SKM-1 (cell line): ENCODE results near the gene DEXI.
"Not testable (repeated sequence)": the region's sequence is repeated elsewhere in the genome, so short reads cannot be mapped to it uniquely, and the experiment has no call there.

Experiments used
- DNase-seq: peaks from one replicate; lab custom pipeline; 2025; ENCODE audit not compliant: unreplicated experiment; lab: John Stamatoyannopoulos, UW

DEXI gene

DNA sequence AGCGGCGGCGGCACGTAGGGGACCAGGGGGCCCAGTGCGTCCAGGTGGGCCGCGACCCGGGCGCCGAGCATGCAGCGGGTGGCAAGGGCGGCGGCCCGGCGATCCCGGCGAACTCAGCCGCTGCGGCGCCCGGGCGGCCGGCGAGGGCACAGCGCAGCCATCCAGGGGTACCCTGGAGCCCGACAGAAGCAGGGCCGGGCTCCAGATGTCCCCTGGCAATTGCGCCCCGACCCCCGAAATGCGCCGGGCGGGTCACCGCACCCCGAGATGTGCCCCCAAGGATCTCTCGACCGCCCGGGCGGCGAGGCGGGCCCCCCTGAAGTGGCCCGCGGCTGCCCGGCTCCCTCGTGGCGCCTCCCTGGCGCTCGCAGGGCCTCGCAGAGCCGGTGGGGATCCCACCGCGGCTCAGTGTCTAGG, 325 bp downstream of the DEXI start:
- DNase-seq, result not testable (repeated sequence)

DNA sequence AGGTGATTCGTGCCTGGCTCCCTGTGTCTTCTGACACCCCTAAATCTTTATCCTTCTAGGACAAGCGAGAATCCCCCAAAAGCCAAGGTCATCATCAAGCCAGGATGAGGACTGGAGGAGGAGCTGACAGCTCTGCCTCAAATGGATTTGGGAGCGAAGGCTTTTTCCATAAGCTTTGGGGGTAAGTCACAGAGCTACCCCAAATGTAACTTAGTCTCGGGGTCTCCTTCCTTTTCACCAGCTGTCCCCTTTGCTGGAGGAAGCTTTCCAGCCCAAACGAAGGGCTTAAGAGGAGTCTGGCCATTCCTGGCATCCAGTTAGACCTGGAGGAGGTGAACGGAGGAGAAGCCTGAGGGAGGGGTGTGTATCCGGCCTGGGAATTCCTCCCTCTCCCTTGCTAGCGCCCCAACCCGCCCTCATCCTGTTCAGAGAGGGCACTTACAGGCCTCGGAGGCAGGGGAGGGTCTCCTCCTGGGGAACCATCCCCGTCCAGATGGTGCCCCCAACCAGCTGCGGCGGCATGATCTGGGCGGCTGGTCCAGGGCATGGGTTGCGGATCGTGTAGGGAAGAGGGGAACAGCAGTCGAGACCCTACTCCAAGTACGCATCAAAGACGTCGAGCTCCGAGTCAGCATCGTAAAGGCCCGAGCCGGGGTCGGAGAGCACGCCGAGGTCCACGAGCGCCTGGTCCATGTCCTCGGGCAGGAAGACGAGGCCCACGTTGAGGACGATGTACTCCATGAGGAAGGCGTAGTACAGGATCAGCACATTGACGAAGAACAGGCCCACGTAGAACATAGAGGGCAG, 938 bp downstream of the DEXI start:
- no peak for DNase-seq

DNA sequence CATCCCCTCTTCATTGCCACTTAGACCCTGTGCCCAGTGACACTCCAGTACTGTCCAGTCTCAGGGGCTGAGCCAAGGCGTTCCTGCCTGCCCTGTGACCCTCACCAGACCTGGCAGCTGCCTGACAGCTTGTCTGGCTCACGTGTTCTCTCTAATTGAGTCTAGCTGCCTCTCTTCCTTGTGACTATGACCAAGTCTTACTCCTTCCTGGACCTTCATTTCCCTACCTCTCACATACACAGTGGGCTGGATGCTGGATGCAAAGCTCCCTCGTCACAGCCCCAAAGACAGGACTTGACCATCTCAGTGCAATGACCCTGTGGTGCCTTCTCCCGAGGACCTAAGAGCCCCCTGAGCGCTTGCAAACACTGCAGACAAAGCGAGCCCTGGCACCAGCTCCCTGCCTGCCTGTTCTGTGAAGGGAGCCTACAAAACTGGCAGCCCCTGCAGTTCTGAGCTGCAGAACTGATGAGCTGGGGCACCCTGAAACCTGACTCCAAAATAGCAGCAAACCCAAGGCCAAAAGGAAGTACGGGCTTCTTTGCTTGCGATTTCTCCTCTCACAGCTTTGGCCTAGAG, 1.7 kb downstream of the DEXI start:
- no peak for DNase-seq

DNA sequence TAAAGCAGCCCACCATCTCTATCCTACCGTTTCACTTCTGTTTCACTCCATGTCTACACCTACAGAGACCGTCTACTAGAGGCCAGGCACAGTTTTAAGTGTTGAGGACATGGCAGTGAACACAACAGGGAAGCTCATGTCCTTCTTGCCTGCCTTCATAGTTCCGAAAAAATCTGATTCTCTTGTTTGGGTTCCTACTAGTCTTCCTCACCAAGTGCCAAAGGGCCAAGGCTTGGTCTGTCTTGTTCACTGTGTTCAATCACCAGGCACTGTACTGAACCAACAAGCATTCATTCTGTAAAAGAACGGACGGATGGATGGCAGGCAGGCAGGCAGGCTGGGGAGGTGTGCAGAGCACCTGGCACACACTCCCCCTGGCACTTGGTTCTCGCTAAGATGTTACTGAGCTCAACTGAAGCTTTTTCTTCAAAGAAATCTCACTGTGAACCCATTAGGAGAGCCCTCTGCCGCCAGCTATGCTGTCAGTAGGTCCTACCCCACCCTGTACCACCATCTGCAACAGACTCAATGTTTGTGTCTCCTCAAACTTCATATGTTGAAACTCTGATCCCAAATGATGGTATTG, 2.5 kb downstream of the DEXI start:
- DNase-seq, result no peak

DNA sequence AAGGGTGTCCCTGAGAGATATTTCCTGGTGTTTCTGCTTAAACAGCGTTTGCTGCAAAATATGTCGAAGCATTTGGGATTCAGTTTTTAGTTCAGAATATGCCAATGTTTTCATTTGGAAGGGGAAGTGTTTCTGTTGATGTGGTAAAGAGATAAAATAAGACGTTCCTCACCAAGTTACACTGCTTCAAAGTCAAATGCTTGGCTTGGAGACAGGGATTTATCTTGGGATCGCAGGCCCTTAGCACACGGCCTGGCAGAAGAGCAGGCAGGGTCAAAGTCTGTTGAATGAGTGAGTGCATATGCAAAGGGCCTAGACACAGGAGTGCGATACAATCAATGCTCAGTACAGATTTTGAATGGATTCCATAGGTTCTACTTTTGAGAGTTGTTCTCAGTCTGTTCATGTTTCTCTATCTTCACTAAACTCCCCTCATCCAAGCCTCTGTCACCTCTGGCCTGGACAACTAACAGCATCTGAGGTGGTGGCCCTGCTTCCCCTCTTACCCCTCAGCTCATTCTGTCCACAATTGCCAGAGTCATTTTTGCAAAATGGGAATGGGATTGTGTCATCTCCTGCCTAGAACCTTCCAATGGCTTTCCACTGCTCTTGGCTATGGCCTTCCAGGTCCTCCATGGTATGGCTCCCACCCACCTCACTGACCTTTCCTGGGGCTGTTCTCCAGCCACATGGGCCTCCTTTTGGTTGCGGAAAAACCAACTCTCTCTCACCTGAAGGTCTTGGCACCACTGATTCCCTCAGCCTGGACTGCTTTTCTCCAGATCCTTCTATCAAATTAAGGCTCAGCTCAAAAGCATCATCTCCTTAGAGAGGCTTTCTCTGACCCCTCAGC, 3.2 kb downstream of the DEXI start:
- no peak for DNase-seq

DNA sequence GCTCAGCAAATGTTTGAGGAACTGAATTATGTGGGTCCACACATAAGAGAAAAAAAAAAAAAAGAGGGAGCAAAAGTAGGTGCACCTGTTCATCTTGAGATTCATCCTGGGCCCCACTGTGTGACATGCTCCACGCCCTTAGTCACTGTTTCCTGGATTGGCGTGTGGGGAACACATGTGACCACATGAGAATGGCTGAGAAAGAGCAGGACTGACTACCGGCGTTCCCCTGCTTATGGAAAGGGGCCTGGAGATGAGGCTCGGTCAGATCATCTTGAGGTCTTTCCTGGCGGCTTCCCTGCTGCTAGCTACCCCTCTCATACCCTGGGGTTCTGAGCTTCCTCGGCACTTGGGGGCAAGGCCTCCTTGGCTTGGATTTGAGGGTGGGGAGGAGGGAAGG, 3.9 kb downstream of the DEXI start:
- DNase-seq, result no peak

DNA sequence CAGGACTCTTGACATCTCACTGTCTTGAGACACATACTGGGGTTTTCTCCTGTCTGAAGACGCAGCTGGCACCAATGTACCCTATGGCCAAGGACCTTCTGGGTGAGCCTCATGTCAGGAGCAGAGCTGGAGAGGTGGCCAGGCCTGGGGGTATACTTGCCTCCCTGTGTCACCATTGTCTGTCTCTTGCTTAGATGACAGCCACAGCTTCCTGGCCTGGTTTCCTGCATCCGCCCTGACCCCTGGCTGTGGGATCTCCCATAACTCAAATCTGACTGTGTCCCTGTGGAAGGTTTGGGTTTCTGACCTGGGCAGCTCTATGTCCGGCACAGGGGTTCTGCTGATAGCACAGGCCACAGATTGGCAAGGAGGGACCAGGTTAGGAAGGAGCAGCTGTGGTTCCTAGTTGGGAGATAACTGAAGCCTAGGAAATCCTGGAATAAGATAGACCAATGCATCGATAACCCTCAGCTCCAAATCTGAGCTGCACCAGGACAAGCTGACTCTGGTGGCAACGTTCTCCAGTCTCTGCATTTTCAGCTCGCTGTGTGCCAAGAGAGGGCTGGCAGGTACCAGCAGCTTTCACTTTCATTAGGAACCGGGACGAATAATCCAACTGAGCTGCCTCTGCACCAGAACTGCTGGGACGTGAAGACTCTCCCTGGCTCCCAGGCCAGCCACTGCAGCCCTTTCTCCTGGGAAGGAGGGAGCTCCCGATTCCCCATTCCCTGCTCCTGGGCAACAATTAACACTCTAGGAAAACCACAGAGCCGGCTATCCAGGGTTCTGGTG, 5.0 kb downstream of the DEXI start:
- no peak for DNase-seq

DNA sequence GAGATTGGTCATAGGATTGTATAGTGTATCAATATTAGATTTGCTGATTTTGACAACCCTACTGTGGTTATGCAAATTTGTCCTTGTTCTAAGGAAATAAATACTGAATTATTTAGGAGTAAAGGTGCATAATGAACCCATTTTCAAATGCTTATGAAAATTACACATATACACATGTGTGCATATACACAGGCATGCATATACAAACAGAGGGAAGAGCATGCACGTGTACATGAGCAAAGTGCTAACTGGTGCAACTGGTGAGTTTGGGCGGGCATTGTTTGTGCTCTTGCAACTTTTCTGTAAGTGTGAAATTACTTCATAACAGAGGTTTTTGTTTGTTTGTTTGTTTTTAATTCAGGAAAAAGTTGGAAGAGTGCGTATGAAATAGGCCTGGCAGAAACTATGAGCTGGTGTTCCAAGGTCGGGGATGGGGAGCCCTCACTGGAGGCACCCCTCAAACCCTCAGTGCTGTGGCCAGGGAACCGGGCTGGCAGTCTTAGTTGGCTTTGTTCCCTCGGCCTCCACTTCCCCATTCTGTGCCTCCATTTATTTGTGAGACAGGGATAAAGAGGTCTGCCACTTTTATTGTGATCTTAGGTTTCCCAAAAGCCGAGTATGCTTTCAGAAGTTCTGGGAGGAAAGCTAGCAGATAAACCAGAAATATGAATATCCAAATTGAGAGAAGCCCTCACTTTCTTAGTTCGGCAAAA, 5.8 kb downstream of the DEXI start:
- no peak for DNase-seq

DNA sequence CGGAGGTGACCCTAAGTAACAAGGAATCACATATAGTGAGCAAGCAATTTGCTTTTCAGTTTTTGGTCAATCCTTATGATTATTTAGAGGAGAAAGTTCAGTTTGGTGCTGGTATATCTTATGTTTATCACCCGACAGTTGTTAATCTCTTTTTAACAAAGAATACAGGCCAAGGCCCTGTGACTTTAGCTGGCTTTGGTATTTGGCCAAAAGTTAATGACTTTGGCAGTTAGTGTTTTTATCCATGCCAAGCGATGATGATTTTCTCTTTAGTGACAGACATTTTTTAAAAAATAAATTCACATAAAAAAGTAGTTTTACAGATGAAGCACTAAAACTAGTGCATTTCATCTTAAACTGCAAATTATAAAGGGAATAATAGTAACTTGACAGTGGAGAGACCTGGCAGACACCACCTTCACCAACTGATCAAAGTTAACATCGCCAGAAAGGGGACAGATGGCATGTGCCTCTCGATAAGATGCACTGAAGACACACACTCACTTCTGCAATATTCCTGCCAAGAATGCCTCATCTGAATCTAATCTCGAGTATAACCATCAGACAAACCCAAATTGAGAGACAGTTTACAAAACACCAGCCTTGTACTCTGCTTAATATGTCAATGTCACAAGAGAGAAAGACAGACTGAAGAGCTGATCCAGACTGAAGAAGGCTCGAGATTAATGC, 6.9 kb downstream of the DEXI start:
- no peak for DNase-seq

DNA sequence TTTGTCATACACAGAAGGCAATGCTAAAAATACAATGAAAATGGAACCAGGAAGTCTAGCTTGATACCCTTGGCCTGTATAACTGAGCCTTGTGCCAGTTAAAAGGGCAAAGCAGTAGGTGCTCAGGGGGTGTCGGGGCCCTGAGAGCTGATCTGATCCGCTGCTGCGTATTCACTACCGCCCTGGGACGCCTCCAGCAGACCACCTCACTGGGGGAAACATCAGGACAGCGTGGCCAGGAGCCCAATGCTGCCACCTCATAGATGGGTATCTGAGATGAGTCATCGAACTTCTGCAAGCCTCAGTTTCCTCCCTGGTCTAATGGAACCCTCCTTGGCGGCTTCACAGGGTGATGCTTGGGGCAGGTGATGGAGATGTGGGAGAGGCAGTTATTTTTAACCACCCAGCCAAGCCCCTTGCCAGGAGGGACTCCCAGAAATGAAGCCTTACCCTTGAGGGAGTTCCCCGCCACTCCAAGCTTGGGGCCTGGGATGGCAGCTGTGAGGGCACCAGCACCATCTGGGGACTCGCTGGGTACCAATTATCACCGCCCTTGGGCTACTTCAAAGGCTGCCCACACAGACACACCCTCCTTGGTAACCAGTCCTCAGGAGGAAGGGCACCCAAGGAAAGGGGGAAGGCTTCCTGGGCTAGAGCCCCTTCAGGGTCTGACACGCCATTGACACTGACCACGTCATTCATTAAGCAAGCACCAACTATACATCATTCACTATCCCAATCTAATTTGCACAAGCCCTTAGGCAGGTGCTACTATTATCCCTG, 7.8 kb downstream of the DEXI start:
- no peak for DNase-seq

DNA sequence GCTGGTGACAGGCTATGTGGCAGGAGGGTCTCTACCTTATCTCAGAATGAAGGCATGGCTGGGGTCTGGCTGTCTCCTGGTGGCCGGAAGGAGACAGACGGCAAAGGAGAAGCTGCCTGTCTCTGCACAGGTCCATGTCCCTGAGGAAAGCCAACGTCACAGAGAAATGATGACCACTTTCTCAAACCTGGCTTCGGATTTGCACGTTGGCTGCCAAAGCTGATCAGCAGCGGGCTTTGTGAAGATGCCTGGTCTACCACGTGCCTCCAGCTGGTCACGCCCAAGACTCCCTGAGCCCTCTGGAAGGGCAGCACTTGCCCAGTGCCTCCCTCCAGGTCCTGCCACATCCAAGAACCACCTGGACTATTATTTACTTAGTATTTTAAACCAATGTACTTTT, 8.4 kb downstream of the DEXI start:
- no peak for DNase-seq

DNA sequence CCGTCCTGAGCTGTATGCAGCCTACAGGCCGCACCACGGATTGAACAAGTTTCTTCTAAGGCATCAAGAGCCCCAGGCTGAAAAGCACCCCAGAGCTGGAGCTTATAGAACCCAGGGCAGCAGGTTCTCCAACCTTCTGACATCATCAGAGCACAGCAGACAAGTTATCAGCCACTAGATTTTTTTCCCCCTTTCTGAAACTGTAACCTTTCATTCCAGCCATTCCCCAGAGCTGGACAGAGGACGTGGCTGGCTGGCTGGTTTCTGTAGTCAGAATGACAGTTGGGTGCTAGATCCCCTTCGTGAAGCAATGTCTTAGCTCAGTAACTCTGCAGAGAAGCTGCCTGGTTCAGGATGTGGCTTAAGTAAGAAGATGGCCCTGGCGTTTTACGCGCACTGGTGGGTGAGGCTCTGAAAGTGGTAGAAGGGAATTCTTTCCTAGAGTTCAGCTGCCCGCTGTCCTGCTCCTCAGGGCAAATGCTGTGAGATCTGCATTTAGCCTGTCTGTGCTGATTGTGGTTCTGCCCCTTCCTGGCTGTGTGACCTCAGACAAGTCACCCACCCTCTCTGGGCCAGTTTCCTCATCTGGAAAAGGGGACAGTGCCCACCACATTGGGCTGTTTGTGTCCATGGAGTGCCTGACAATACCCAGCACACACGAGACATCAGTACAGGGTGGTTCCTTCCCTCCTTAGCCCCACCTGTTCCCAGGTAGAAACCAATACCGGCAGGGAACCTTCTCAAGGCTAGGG, 9.1 kb downstream of the DEXI start:
- DNase-seq, result no peak

DNA sequence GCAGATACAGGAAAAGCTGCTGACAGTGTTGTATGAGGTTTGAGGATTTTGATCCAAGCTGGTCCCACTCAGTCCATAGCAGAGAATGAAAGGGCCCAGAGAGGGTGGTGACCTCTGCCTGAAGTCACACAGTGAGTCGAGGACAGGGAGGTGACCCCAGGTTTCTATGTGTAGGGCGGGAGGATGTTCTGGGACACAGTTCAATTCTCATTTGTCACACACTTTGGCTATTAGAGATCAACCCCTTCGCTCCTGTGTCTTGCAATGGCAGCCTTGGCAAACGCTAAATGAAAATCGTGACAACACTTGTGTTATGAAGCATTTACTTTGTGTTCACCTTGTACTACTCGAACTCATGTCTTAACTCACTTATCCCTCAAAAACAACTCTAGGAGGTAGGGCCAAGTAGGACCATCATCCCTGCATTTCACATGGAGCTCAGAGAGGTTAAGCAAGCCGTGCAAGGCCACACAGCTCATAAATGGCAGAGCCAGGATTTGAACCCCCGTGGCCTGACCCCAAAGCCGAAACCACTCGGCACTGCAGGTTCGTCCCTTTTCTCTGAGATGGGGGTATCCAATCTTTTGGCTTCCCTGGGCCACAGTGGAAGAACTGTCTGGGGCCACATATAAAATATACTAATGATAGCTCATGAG, 10.2 kb downstream of the DEXI start:
- DNase-seq, result no peak

DNA sequence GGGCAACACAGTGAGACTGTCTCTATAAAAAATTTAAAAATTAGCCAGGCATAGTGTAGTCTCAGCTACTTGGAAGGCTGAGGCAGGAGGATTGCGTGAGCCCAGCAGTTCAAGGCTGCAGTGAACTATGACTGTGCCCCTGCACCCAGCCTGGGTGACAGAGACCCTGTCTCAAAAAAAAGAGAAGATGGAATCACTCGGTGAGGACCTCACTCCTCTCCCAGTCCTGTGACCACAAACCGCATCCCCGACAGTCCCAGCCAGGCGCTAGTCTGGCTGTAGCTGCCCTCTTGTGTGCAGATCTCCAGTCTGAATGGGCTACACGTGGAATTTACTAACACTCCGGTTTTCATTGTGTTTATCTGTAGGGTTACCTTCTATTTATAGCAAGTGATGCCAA, 11.1 kb downstream of the DEXI start:
- no peak for DNase-seq

DNA sequence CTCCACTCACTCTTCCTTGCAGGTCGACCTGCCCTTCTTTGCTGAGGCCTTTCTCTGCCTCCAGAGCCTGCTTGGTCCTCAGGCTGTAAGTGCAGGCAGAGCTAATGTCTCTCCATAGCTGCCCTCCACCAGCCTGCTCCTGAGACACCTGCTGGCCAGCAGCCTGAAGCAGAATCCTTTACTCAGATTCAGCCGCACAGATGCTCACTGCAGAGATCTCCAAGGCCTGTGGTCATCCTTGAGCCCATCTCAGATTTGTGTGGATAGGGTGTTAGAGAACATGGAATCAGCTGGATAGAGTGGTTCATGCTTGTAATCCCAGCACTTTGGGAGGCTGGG, 11.5 kb downstream of the DEXI start:
- no peak for DNase-seq

DNA sequence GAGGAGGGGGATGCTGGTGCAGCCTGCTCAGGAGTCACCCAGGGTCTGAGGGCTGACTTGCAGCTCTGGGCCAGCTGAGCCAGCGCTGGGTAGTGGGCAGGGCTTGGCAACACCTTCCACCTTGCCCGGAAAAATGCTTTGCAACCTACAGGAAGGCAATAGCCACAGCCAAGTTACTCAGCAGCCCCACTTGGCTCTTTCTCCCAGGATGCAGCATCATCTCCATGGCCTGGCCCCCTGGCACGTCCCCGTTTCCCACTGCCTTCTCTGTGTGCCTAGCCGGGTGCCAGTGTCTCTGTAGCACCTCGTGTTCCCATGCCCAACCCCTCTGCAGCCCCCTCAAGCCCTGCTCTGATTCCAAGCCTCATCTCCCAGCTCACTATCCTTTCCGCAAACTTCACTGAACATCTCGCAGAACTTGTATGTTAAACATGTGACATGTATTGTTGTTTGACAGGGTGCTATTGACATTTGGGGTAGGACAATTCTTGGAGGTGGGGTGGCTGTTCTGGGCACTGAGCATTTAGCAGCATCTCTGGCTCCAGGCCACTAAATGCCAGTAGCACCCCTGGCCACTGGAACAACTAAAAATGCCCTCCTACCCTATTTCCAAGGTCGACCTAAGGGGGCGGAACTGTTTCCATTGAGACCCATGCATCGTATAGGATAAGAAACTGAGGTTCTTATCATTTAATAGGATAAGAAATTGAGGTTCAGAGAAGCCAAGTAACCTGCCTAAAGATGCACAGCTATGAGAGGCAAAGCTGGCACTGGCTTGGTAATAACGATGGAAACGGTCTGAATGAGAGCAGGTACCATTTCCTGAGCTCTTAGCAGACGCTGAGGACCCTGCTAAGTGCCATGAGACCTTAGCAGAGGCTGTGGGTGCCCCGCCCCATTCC, 12.2 kb downstream of the DEXI start:
- DNase-seq, result no peak

DNA sequence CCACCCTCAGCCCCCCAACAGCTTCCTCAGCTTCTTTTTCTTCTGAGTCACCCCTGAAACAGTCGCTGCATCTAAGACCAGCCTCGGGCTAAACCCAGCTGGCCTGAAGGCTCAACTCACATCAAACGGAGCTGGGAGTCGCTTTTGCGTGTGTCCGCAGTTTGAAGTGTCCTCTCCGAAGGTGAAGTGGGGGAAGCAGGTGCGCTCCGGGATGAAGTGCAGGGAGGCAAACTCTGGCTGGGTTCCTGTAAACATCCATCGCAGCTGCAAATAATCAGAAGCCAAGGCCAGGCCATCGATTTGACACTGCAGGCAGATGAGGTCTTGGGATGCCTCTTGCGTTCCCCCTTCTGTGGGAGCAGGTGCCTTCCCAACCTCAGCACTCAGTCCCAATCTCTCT, 13.2 kb downstream of the DEXI start:
- DNase-seq, result not testable (repeated sequence)
